Measurements from ENCODE around the gene LILRA5.

The LILRA5 gene

GRCh38 chr19:54351474-54351873 is 38.5 kb upstream of the LILRA5 start:
- Histone ChIP-seq H3K27me3 (no peaks in the 10 kb centered on the region), H3K9ac (no peak overlapping the region; the same call in 1 of the 2 replicates), H3K4me3 (no peak overlapping the region), H3K36me3 (peaks cover 26% of the 10 kb centered on the region), H3K9me3 (no peaks in the 10 kb centered on the region), H4K20me1 (no peaks in the 10 kb centered on the region), H3K4me2 (peak overlapping the region; percentile 81), H3K4me1 (peaks cover 87% of the 10 kb centered on the region), H3K27ac (no peak overlapping the region)
- TF ChIP-seq Cebpa-rat (IDR thresholded peaks at IDR 0.05), result no peak

GRCh38 chr19:54345938-54346386 is 33.0 kb upstream of the LILRA5 start:
- no peaks in the 10 kb centered on the region for H4K20me1 ChIP-seq
- no peaks in the 10 kb centered on the region for H3K9me3 ChIP-seq
- H3K4me1 ChIP-seq, result peaks cover 92% of the 10 kb centered on the region
- H3K27ac ChIP-seq, result peak overlapping the region; percentile 84
- TF ChIP-seq Cebpa-rat (IDR thresholded peaks at IDR 0.05), result no peak
- H3K9ac ChIP-seq, result peak overlapping the region; percentile 71
- peak overlapping the region; percentile 21; the same call in 1 of the 2 replicates for H3K4me3 ChIP-seq
- H3K4me2 ChIP-seq, result peak overlapping the region; percentile 85
- no peaks in the 10 kb centered on the region for H3K36me3 ChIP-seq
- no peaks in the 10 kb centered on the region for H3K27me3 ChIP-seq

- no peaks in the 10 kb centered on the region for H4K20me1 ChIP-seq
- H3K4me2 ChIP-seq, result peak overlapping the region; percentile 85
- no peaks in the 10 kb centered on the region for H3K9me3 ChIP-seq
- H3K27ac ChIP-seq, result peak overlapping the region; percentile 84
- no peak overlapping the region for H3K4me3 ChIP-seq
- H3K4me1 ChIP-seq, result peaks cover 99% of the 10 kb centered on the region
- H3K36me3 ChIP-seq, result no peaks in the 10 kb centered on the region
- no peak; the same call in 1 of the 2 replicates for TF ChIP-seq Cebpa-rat (IDR thresholded peaks at IDR 0.05)
- no peaks in the 10 kb centered on the region for H3K27me3 ChIP-seq
- H3K9ac ChIP-seq, result no peak overlapping the region; the same call in 1 of the 2 replicates
Observed at GRCh38 chr19:54343868-54344267, 30.9 kb upstream of the LILRA5 start.

- Histone ChIP-seq H3K27ac (no peak overlapping the region; the same call in 1 of the 2 replicates), H3K9ac (no peak overlapping the region), H3K27me3 (no peaks in the 10 kb centered on the region), H3K4me3 (no peak overlapping the region), H3K4me1 (peaks cover 98% of the 10 kb centered on the region), H3K9me3 (no peaks in the 10 kb centered on the region), H3K4me2 (peak overlapping the region; percentile 95), H3K36me3 (no peaks in the 10 kb centered on the region), H4K20me1 (no peaks in the 10 kb centered on the region)
- TF ChIP-seq Cebpa-rat (IDR thresholded peaks at IDR 0.05), result no peak
Observed at GRCh38 chr19:54341295-54341694, 28.3 kb upstream of the LILRA5 start.

- Histone ChIP-seq H4K20me1 (no peaks in the 10 kb centered on the region), H3K27ac (peak overlapping the region; percentile 69), H3K4me3 (no peak overlapping the region; the same call in 1 of the 2 replicates), H3K36me3 (no peaks in the 10 kb centered on the region), H3K4me1 (peaks cover 94% of the 10 kb centered on the region), H3K9ac (peak overlapping the region; percentile 27; the same call in 1 of the 2 replicates), H3K27me3 (no peaks in the 10 kb centered on the region), H3K4me2 (peak overlapping the region; percentile 95), H3K9me3 (no peaks in the 10 kb centered on the region)
- no peak for TF ChIP-seq Cebpa-rat (IDR thresholded peaks at IDR 0.05)
Observed at GRCh38 chr19:54339646-54340358, 26.8 kb upstream of the LILRA5 start.

GRCh38 chr19:54338521-54338920 is 25.6 kb upstream of the LILRA5 start:
- H3K9me3 ChIP-seq, result no peaks in the 10 kb centered on the region
- TF ChIP-seq Cebpa-rat (IDR thresholded peaks at IDR 0.05), result no peak
- H4K20me1 ChIP-seq, result no peaks in the 10 kb centered on the region
- H3K27me3 ChIP-seq, result no peaks in the 10 kb centered on the region
- no peak overlapping the region for H3K9ac ChIP-seq
- peaks cover 92% of the 10 kb centered on the region for H3K4me1 ChIP-seq
- peak overlapping the region; percentile 95 for H3K4me2 ChIP-seq
- H3K4me3 ChIP-seq, result no peak overlapping the region
- peak overlapping the region; percentile 69 for H3K27ac ChIP-seq
- H3K36me3 ChIP-seq, result no peaks in the 10 kb centered on the region

GRCh38 chr19:54337858-54338230 is 24.9 kb upstream of the LILRA5 start:
- Histone ChIP-seq H4K20me1 (no peaks in the 10 kb centered on the region), H3K27ac (peak overlapping the region; percentile 69), H3K27me3 (no peaks in the 10 kb centered on the region), H3K9ac (no peak overlapping the region), H3K9me3 (no peaks in the 10 kb centered on the region), H3K4me2 (0 out of 2 replicates have a peak overlapping the region, but pooled peaks have one; percentile 95), H3K4me3 (no peak overlapping the region), H3K4me1 (peaks cover 92% of the 10 kb centered on the region), H3K36me3 (no peaks in the 10 kb centered on the region)
- TF ChIP-seq Cebpa-rat (IDR thresholded peaks at IDR 0.05), result no peak

GRCh38 chr19:54336893-54337857 is 24.2 kb upstream of the LILRA5 start:
- Histone ChIP-seq H3K36me3 (no peaks in the 10 kb centered on the region), H3K4me3 (no peak overlapping the region), H3K27me3 (no peaks in the 10 kb centered on the region), H3K4me2 (peak overlapping the region; percentile 95), H3K9me3 (no peaks in the 10 kb centered on the region), H3K27ac (peak overlapping the region; percentile 69), H3K4me1 (peaks cover 92% of the 10 kb centered on the region), H4K20me1 (no peaks in the 10 kb centered on the region), H3K9ac (no peak overlapping the region)
- no peak for TF ChIP-seq Cebpa-rat (IDR thresholded peaks at IDR 0.05)

GRCh38 chr19:54335979-54336892 is 23.3 kb upstream of the LILRA5 start:
- no peak overlapping the region for H3K4me3 ChIP-seq
- peak overlapping the region; percentile 47 for H3K4me2 ChIP-seq
- H3K4me1 ChIP-seq, result peaks cover 92% of the 10 kb centered on the region
- H3K9me3 ChIP-seq, result no peaks in the 10 kb centered on the region
- no peaks in the 10 kb centered on the region for H3K27me3 ChIP-seq
- TF ChIP-seq Cebpa-rat (IDR thresholded peaks at IDR 0.05), result no peak
- no peaks in the 10 kb centered on the region for H4K20me1 ChIP-seq
- H3K36me3 ChIP-seq, result no peaks in the 10 kb centered on the region
- 0 out of 2 replicates have a peak overlapping the region, but pooled peaks have one; percentile 58 for H3K27ac ChIP-seq
- H3K9ac ChIP-seq, result no peak overlapping the region

All from BLaER1 (cell line).